OCI-LY3 (cell line): ENCODE measurements around the gene MSI2.

Experiments
- EZH2phosphoT487 ChIP-seq: fragments of 200-600 bp; shearing (Covaris generic); IDR thresholded peaks from 2 replicates; pipeline ENCODE4 v1.6.1; 2018; ENCODE audit warnings: antibody characterized with exemption, mixed run types, low read depth
- TF ChIP-seq, protein P1 (sequence below): fragments of 200-600, 300-600 bp; sonication (generic); IDR thresholded peaks from 2 replicates; pipeline ENCODE4 v1.5.1; 2014; ENCODE audit warnings: antibody characterized with exemption, low read length, low read depth

DNA sequence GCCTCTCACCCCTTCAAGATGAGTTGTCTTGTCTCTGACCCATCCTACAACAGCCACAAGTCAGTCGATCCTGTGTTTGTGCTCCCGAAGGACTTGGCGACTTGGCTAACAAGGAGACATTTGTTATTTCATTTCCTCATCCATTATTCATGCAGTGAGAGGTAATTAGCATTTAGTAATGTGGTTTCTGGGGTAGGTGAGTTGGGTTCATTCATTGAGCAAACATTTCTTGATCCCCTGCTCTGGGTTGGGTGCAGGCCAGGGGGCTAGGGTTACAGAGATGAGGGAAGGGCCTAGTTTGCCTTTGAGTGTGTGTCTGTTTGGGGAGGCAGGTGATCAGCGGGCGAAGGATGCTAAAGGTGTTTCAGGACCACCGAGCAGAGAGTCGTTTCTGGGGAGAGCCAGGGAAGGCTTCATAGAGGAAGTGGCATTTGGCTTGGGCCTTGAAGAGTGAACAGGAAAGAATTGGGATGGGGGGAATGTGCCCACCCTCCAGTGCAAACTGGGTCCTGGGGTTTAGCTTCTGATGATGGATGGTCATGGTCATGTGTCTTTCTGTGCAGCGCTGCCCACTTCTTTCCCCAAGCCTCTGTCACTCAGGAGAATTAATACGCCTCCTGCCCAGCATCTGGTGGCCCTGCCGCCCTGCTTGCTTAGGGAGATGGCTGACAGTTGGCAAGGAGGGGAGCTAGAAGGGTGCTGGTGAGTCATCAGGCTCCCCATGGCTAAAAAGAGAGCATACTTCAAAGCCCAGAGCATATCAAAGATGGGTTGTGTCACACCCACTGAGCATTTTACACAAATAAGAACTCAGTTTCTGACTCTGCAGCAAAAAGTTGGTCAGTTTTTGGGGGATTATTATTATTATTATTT, 38.5 kb downstream of the MSI2 start:
- no peak for TF ChIP-seq EZH2phosphoT487
- TF ChIP-seq, protein P1, sequence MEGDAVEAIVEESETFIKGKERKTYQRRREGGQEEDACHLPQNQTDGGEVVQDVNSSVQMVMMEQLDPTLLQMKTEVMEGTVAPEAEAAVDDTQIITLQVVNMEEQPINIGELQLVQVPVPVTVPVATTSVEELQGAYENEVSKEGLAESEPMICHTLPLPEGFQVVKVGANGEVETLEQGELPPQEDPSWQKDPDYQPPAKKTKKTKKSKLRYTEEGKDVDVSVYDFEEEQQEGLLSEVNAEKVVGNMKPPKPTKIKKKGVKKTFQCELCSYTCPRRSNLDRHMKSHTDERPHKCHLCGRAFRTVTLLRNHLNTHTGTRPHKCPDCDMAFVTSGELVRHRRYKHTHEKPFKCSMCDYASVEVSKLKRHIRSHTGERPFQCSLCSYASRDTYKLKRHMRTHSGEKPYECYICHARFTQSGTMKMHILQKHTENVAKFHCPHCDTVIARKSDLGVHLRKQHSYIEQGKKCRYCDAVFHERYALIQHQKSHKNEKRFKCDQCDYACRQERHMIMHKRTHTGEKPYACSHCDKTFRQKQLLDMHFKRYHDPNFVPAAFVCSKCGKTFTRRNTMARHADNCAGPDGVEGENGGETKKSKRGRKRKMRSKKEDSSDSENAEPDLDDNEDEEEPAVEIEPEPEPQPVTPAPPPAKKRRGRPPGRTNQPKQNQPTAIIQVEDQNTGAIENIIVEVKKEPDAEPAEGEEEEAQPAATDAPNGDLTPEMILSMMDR: no peak
